K562 (cell line): Measurements from ENCODE around the gene IFNGR2. TPM values are rescaled to one million over a fixed set of nuclear protein-coding genes. Genes with fewer than 3 reads are reported as not detected.

Source experiments
- ATF7 ChIP-seq: fragments of 450-650 bp; IDR thresholded peaks from 2 replicates; pipeline ENCODE4 v1.7.1; 2014; ENCODE audit warnings: mild to moderate bottlenecking, moderate library complexity
- CEBPG ChIP-seq, 3 experiments: fragments of 200-800 bp in 1 of 3; sonication (Bioruptor generic) in 1 of 3; sonication (generic) in 1 of 3; formaldehyde crosslinking in 1 of 3; IDR thresholded peaks in 2 of 3; conservative IDR thresholded peaks in 1 of 3; 2 replicates each; pipeline versions ENCODE4 v1.6.1 to v1.8.0; 2016 to 2022; ENCODE audit warnings: missing compliant biosample characterization in 2 of 3, missing genetic modification characterization in 2 of 3, mild to moderate bottlenecking in 1 of 3, missing genetic modification reagents in 1 of 3
- CTBP1 ChIP-seq: fragments of 450-650 bp; IDR thresholded peaks from 2 replicates; pipeline ENCODE4 v1.6.1; 2016; ENCODE audit warnings: borderline replicate concordance
- ELK3 ChIP-seq: fragments of 450-650 bp; formaldehyde crosslinking; IDR thresholded peaks from 2 replicates; pipeline ENCODE4 v1.4.0; 2020; ENCODE audit warnings: mild to moderate bottlenecking
- ETV1 ChIP-seq: fragments of 450-650 bp; conservative IDR thresholded peaks from 2 replicates; pipeline ENCODE4 v1.6.1; 2016; ENCODE audit warnings: missing genetic modification characterization, control low read depth, low read depth, missing compliant biosample characterization
- HDAC3 ChIP-seq: fragments of 450-650 bp; IDR thresholded peaks from 2 replicates; pipeline ENCODE4 v1.6.1; 2018; ENCODE audit warnings: borderline replicate concordance, mild to moderate bottlenecking, moderate library complexity; ENCODE audit not compliant: partially characterized antibody
- JUND ChIP-seq, 2 experiments: IDR thresholded peaks; 2 replicates in 1 of 2; 3 replicates in 1 of 2; pipeline ENCODE4 v1.6.1; 2011; ENCODE audit warnings: borderline replicate concordance in 2 of 2, low read depth in 2 of 2, low read length in 2 of 2, improper control_type of control experiment in 1 of 2, missing biosample characterization in 1 of 2, missing genetic modification characterization in 1 of 2, missing genetic modification reagents in 1 of 2
- NR4A1 ChIP-seq, 2 experiments: fragments of 250-450 bp in 1 of 2; fragments of 450-650 bp in 1 of 2; sonication (Bioruptor Pico) in 1 of 2; IDR thresholded peaks; 2 replicates each; pipeline versions ENCODE4 v1.4.0 to v1.6.1; 2016 to 2020; ENCODE audit warnings: mild to moderate bottlenecking in 2 of 2, missing compliant biosample characterization in 1 of 2, missing genetic modification characterization in 1 of 2, moderate library complexity in 1 of 2
- ZNF175 ChIP-seq: fragments of 200-800 bp; sonication (Bioruptor generic); IDR thresholded peaks from 2 replicates; pipeline ENCODE4 v1.6.1; 2016; ENCODE audit warnings: low read depth, mild to moderate bottlenecking, missing genetic modification characterization, missing compliant biosample characterization
- ZNF282 ChIP-seq: sonication (generic); formaldehyde crosslinking; IDR thresholded peaks from 2 replicates; pipeline ENCODE4 v1.8.1; 2023; ENCODE audit warnings: missing genetic modification reagents
- polyA plus RNA-seq, 8 experiments: library from polyadenylated mRNA; depleted of rRNA in 4 of 8; stranded (reverse) in 5 of 8; unstranded in 3 of 8; fragments of >200 nt; fragmentation: Nextera tagmentation in 2 of 8; fragmentation: Illumina TruSeq in 1 of 8; extraction: Ambion mirVana in 2 of 8; extraction: Trizol in 1 of 8; gene quantifications; 2 replicates each; pipeline versions ENCODE4 v1.2.1 to v1.2.3, GENCODE V29; 2011 to 2014; ENCODE audit warnings: inconsistent platforms in 1 of 8, missing spikeins in 1 of 8
- total RNA-seq, 7 experiments: library from RNA; depleted of rRNA in 6 of 7; stranded (reverse); fragments of >200 nt in 6 of 7; fragmentation: Illumina TruSeq in 2 of 7; extraction: Trizol in 2 of 7; gene quantifications; 2 replicates each; pipeline versions ENCODE4 v1.2.1 to v1.2.3, GENCODE V29; 2011 to 2021; ENCODE audit warnings: low replicate concordance in 1 of 7
- TF ChIP-seq, protein P1 (sequence below): sonication (generic); formaldehyde crosslinking; IDR thresholded peaks from 2 replicates; pipeline ENCODE4 v1.8.0; 2023; ENCODE audit warnings: missing genetic modification reagents, mild to moderate bottlenecking, borderline replicate concordance
- TF ChIP-seq, protein P2 (sequence below): fragments of 450-650 bp; conservative IDR thresholded peaks from 2 replicates; pipeline ENCODE4 v1.6.1; 2016; ENCODE audit warnings: missing genetic modification characterization, low read depth, mild to moderate bottlenecking, control low read depth, missing compliant biosample characterization
- TF ChIP-seq, protein P3 (sequence below), 2 experiments: fragments of 450-650 bp in 1 of 2; sonication (generic) in 1 of 2; formaldehyde crosslinking in 1 of 2; IDR thresholded peaks in 1 of 2; conservative IDR thresholded peaks in 1 of 2; 2 replicates each; pipeline versions ENCODE4 v1.6.1 to v1.8.1; 2016 to 2023; ENCODE audit warnings: mild to moderate bottlenecking in 2 of 2, moderate library complexity in 2 of 2, inconsistent platforms in 1 of 2, missing genetic modification reagents in 1 of 2

Gene IFNGR2
- total and polyA plus RNA-seq, 9 of the 15 experiments (the other 6 are each of a cell fraction or from before 2014, with no cell fraction given) = 6.7 to 58.0 (median 28.5) TPM

DNA sequence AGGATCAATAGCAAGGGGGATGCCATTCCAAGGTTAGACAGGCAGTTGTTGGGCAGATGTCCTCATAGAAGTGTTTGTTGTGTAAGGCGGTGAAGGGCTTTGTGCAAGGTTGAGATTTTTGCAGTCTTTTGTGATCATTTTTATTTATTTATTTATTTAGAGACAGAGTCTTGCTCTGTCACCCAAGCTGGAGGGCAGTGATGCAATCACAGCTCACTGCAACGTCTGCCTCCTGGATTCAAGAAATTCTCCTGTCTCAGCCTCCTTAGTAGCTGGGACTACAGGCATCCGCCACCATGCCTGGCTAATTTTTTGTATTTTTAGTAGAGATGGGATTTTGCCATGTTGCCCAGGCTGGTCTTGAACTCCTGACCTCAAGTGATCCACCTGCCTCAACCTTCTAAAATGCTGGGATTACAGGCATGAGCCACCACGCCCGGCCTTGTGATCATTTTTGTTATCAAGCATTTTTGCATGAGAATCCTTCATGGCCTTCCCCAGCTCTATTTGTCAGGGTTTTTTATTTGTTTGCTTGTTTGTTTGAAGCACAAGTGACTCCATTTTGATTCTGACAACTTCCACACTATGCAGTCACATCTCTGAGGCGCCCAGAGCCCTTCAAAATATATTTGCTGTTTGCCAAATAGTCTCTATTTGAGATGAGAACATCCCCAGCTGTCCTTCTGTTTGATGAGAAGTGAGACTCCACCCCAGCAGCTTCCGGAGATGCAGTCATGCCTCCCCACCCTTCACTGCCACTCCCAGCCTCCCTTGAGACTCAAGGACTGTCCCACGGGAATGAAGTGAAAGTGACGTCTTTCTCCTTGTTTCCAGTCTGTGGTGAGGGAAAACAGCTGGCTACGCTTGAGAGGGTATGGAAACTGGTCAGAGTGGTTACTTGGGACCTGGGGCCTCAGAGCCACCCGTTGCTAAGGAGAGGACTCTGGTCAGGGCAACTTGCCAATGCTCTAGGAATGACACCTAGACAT, 38.6 kb downstream of the IFNGR2 start (continued):
- TF ChIP-seq ETV1 (tag) = peak; percentile 49
- peak; percentile 75 for TF ChIP-seq ZNF175 (CRISPR knock-in tag)
- TF ChIP-seq JUND (IDR thresholded peaks at IDR 0.05; ENCODE audit: borderline replicate concordance, low read depth, low read length) = peak; percentile 5; the same call in 1 of the 2 replicates
- no peak for TF ChIP-seq JUND (tag; IDR thresholded peaks at IDR 0.05; ENCODE audit: borderline replicate concordance, low read depth, low read length)
- TF ChIP-seq, protein P1, sequence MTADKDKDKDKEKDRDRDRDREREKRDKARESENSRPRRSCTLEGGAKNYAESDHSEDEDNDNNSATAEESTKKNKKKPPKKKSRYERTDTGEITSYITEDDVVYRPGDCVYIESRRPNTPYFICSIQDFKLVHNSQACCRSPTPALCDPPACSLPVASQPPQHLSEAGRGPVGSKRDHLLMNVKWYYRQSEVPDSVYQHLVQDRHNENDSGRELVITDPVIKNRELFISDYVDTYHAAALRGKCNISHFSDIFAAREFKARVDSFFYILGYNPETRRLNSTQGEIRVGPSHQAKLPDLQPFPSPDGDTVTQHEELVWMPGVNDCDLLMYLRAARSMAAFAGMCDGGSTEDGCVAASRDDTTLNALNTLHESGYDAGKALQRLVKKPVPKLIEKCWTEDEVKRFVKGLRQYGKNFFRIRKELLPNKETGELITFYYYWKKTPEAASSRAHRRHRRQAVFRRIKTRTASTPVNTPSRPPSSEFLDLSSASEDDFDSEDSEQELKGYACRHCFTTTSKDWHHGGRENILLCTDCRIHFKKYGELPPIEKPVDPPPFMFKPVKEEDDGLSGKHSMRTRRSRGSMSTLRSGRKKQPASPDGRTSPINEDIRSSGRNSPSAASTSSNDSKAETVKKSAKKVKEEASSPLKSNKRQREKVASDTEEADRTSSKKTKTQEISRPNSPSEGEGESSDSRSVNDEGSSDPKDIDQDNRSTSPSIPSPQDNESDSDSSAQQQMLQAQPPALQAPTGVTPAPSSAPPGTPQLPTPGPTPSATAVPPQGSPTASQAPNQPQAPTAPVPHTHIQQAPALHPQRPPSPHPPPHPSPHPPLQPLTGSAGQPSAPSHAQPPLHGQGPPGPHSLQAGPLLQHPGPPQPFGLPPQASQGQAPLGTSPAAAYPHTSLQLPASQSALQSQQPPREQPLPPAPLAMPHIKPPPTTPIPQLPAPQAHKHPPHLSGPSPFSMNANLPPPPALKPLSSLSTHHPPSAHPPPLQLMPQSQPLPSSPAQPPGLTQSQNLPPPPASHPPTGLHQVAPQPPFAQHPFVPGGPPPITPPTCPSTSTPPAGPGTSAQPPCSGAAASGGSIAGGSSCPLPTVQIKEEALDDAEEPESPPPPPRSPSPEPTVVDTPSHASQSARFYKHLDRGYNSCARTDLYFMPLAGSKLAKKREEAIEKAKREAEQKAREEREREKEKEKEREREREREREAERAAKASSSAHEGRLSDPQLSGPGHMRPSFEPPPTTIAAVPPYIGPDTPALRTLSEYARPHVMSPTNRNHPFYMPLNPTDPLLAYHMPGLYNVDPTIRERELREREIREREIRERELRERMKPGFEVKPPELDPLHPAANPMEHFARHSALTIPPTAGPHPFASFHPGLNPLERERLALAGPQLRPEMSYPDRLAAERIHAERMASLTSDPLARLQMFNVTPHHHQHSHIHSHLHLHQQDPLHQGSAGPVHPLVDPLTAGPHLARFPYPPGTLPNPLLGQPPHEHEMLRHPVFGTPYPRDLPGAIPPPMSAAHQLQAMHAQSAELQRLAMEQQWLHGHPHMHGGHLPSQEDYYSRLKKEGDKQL (CRISPR knock-in tag) = no peak
- no peak for TF ChIP-seq HDAC3
- no peak for TF ChIP-seq NR4A1 (CRISPR knock-in tag; IDR thresholded peaks at IDR 0.05)
- TF ChIP-seq NR4A1 (tag; IDR thresholded peaks at IDR 0.05) = no peak
- TF ChIP-seq ZNF282 (CRISPR knock-in tag) = no peak
- TF ChIP-seq, protein P2, sequence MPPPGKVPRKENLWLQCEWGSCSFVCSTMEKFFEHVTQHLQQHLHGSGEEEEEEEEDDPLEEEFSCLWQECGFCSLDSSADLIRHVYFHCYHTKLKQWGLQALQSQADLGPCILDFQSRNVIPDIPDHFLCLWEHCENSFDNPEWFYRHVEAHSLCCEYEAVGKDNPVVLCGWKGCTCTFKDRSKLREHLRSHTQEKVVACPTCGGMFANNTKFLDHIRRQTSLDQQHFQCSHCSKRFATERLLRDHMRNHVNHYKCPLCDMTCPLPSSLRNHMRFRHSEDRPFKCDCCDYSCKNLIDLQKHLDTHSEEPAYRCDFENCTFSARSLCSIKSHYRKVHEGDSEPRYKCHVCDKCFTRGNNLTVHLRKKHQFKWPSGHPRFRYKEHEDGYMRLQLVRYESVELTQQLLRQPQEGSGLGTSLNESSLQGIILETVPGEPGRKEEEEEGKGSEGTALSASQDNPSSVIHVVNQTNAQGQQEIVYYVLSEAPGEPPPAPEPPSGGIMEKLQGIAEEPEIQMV (tag) = peak; percentile 52; the same call in 1 of the 2 replicates
- 0 out of 2 replicates have a peak, but pooled peaks have one; percentile 16 for TF ChIP-seq CTBP1
- peak; percentile 72 for TF ChIP-seq CEBPG (CRISPR knock-in tag; IDR thresholded peaks at IDR 0.05)
- peak; percentile 68 to 77 for TF ChIP-seq CEBPG (tag; conservative IDR thresholded peaks at IDR 0.05 in 1 of 2, IDR thresholded peaks at IDR 0.05 in 1 of 2)
- no peak for TF ChIP-seq ATF7
- TF ChIP-seq, protein P3, sequence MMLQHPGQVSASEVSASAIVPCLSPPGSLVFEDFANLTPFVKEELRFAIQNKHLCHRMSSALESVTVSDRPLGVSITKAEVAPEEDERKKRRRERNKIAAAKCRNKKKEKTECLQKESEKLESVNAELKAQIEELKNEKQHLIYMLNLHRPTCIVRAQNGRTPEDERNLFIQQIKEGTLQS (IDR thresholded peaks at IDR 0.05) = peak; percentile 84
- TF ChIP-seq, protein P3 (CRISPR knock-in tag; conservative IDR thresholded peaks at IDR 0.05) = no peak
- TF ChIP-seq ELK3 (CRISPR knock-in tag) = no peak
